MM.1S (cell line): ENCODE data around the gene DCDC2C.

Experiments used
- DNase-seq: peaks from one replicate; pipeline ENCODE4 v3.0.0-alpha.2; 2015
- H2AFZ ChIP-seq: fragments of 300-600 bp; sonication (generic); 2 replicates; pipeline ENCODE4 v1.6.0; 2016; ENCODE audit warnings: antibody characterized with exemption, low read length
- H3F3A ChIP-seq: fragments of 300-600 bp; sonication (generic); 2 replicates; pipeline ENCODE4 v1.6.1; 2016; ENCODE audit warnings: mild to moderate bottlenecking, antibody characterized with exemption, low read length, moderate library complexity, mixed read lengths; ENCODE audit not compliant: insufficient read depth
- H3K27ac ChIP-seq: fragments of 300-600 bp; sonication (generic); 2 replicates; pipeline ENCODE4 v1.5.1; 2016; ENCODE audit warnings: mild to moderate bottlenecking, low read length
- H3K27me3 ChIP-seq: fragments of 300-600 bp; sonication (generic); replicated peaks from 2 replicates; pipeline ENCODE4 v1.6.0; 2016; ENCODE audit warnings: low read length; ENCODE audit not compliant: insufficient read depth
- H3K36me3 ChIP-seq: fragments of 300-600 bp; sonication (generic); replicated peaks from 2 replicates; pipeline ENCODE4 v1.6.1; 2016; ENCODE audit warnings: mild to moderate bottlenecking, low read length, mixed read lengths; ENCODE audit not compliant: insufficient read depth
- H3K4me1 ChIP-seq: fragments of 300-600 bp; sonication (generic); 2 replicates; pipeline ENCODE4 v1.6.1; 2016; ENCODE audit warnings: low read length, mixed read lengths
- H3K4me2 ChIP-seq: fragments of 300-600 bp; sonication (generic); 2 replicates; pipeline ENCODE4 v1.6.0; 2016; ENCODE audit warnings: low read depth, low read length
- H3K4me3 ChIP-seq: fragments of 300-600 bp; sonication (generic); 2 replicates; pipeline ENCODE4 v1.5.1; 2016; ENCODE audit warnings: low read length, mixed read lengths
- H3K79me2 ChIP-seq: fragments of 300-600 bp; sonication (generic); 2 replicates; pipeline ENCODE4 v1.6.1; 2016; ENCODE audit warnings: mixed run types, low read length, mixed read lengths
- H3K9ac ChIP-seq: fragments of 300-600 bp; sonication (generic); 2 replicates; pipeline ENCODE4 v1.6.1; 2016; ENCODE audit warnings: low read length, mixed read lengths
- H3K9me2 ChIP-seq: fragments of 300-600 bp; sonication (generic); replicated peaks from 2 replicates; pipeline ENCODE4 v1.6.1; 2016; ENCODE audit warnings: mild to moderate bottlenecking, low read length, mixed read lengths; ENCODE audit not compliant: insufficient read depth
- H3K9me3 ChIP-seq: fragments of 300-600 bp; sonication (generic); replicated peaks from 2 replicates; pipeline ENCODE4 v1.6.1; 2016; ENCODE audit warnings: mild to moderate bottlenecking, low read length, mixed read lengths; ENCODE audit not compliant: insufficient read depth
- H4K20me1 ChIP-seq: fragments of 300-600 bp; sonication (generic); 2 replicates; pipeline ENCODE4 v1.6.1; 2016; ENCODE audit warnings: mild to moderate bottlenecking, low read length, moderate library complexity, mixed read lengths; ENCODE audit not compliant: insufficient read depth
- CTCF ChIP-seq: fragments of 300-600 bp; sonication (generic); IDR thresholded peaks from 2 replicates; pipeline ENCODE4 v1.5.1; 2016; ENCODE audit warnings: antibody characterized with exemption, low read length, mixed read lengths
- EZH2 ChIP-seq: fragments of 300-600 bp; sonication (generic); optimal IDR thresholded peaks from 2 replicates; pipeline ENCODE3; 2017; ENCODE audit warnings: low read depth, mild to moderate bottlenecking, antibody characterized with exemption, low read length, mixed read lengths
- EZH2phosphoT487 ChIP-seq: fragments of 300-600 bp; sonication (generic); IDR thresholded peaks from 2 replicates; pipeline ENCODE4 v1.6.1; 2018; ENCODE audit warnings: antibody characterized with exemption, low read length

Gene DCDC2C

GRCh38 chr2:3785890-3786273, 82.5 kb downstream of the DCDC2C start:
- Histone ChIP-seq H3K27ac (no peak overlapping the region), H3K9me2 (no peaks in the 10 kb centered on the region), H3K4me2 (no peak overlapping the region), H3K27me3 (no peaks in the 10 kb centered on the region), H3K9ac (no peak overlapping the region), H2AFZ (no peak overlapping the region), H3K4me3 (no peak overlapping the region), H3K9me3 (no peaks in the 10 kb centered on the region), H4K20me1 (no peaks in the 10 kb centered on the region), H3K36me3 (no peaks in the 10 kb centered on the region), H3K4me1 (no peaks in the 10 kb centered on the region), H3K79me2 (no peaks in the 10 kb centered on the region), H3F3A (no peaks in the 10 kb centered on the region)
- no peak for TF ChIP-seq EZH2
- TF ChIP-seq CTCF: no peak
- TF ChIP-seq EZH2phosphoT487: no peak
- no peak for DNase-seq

- no peak overlapping the region for H2AFZ ChIP-seq
- no peaks in the 10 kb centered on the region for H3K79me2 ChIP-seq
- H3K27ac ChIP-seq: no peak overlapping the region
- no peaks in the 10 kb centered on the region; the same call in 1 of the 2 replicates for H3K9me3 ChIP-seq
- no peak overlapping the region for H3K4me3 ChIP-seq
- H3K27me3 ChIP-seq: no peaks in the 10 kb centered on the region
- no peaks in the 10 kb centered on the region for H4K20me1 ChIP-seq
- H3F3A ChIP-seq: no peaks in the 10 kb centered on the region
- no peaks in the 10 kb centered on the region for H3K36me3 ChIP-seq
- DNase-seq: no peak
- H3K9ac ChIP-seq: no peak overlapping the region
- TF ChIP-seq EZH2 (no peak), EZH2phosphoT487 (no peak), CTCF (no peak)
- no peak overlapping the region for H3K4me2 ChIP-seq
- no peaks in the 10 kb centered on the region for H3K9me2 ChIP-seq
- no peaks in the 10 kb centered on the region for H3K4me1 ChIP-seq
Observed at GRCh38 chr2:3787768-3788167, 84.4 kb downstream of the DCDC2C start.

- H4K20me1 ChIP-seq: no peaks in the 10 kb centered on the region
- H3K79me2 ChIP-seq: no peaks in the 10 kb centered on the region
- no peaks in the 10 kb centered on the region for H3K36me3 ChIP-seq
- no peaks in the 10 kb centered on the region for H3K9me2 ChIP-seq
- DNase-seq: no peak
- TF ChIP-seq CTCF: no peak
- no peak for TF ChIP-seq EZH2
- TF ChIP-seq EZH2phosphoT487: no peak
- H2AFZ ChIP-seq: no peak overlapping the region
- H3K4me3 ChIP-seq: no peak overlapping the region
- no peaks in the 10 kb centered on the region for H3F3A ChIP-seq
- no peak overlapping the region for H3K9ac ChIP-seq
- no peaks in the 10 kb centered on the region for H3K4me1 ChIP-seq
- H3K4me2 ChIP-seq: no peak overlapping the region
- H3K27me3 ChIP-seq: no peaks in the 10 kb centered on the region
- no peak overlapping the region for H3K27ac ChIP-seq
- no peaks in the 10 kb centered on the region; the same call in 1 of the 2 replicates for H3K9me3 ChIP-seq
Observed at GRCh38 chr2:3789256-3789655, 85.9 kb downstream of the DCDC2C start.
